GM23338 (cell line): ENCODE data around the gene RECQL5. TPM values are rescaled to one million over a fixed set of nuclear protein-coding genes. Genes with fewer than 3 reads are reported as not detected.

Experiments
- ATAC-seq: fragments of 200-7000 bp; cut with Tn5 transposase; 3 replicates; pipeline ENCODE4 v1.9.1; 2020
- DNase-seq: peaks from one replicate; pipeline ENCODE4 v3.0.0-alpha.2; 2015; ENCODE audit warnings: low spot score
- H2AFZ ChIP-seq: fragments of 200-600 bp; sonication (generic); 2 replicates; pipeline ENCODE4 v1.8.0; 2016; ENCODE audit warnings: antibody characterized with exemption, mild to moderate bottlenecking, moderate library complexity
- H3F3A ChIP-seq: fragments of 200-600 bp; sonication (generic); replicated peaks from 2 replicates; pipeline ENCODE4 v1.8.0; 2017; ENCODE audit warnings: antibody characterized with exemption, mixed run types, low read depth
- H3K27ac ChIP-seq: fragments of 200-600 bp; sonication (generic); 2 replicates; pipeline ENCODE4 v1.6.1; 2016; ENCODE audit warnings: low read depth
- H3K27me3 ChIP-seq: fragments of 200-600 bp; sonication (generic); 2 replicates; pipeline ENCODE4 v1.8.0; 2016; ENCODE audit warnings: mild to moderate bottlenecking, mixed run types, moderate library complexity; ENCODE audit not compliant: insufficient read depth
- H3K36me3 ChIP-seq: fragments of 200-600 bp; sonication (generic); 2 replicates; pipeline ENCODE4 v1.8.0; 2016; ENCODE audit warnings: mild to moderate bottlenecking; ENCODE audit not compliant: insufficient read depth
- H3K4me1 ChIP-seq: fragments of 200-600 bp; sonication (generic); 2 replicates; pipeline ENCODE4 v1.8.0; 2016; ENCODE audit warnings: mild to moderate bottlenecking, moderate library complexity; ENCODE audit not compliant: insufficient read depth
- H3K4me2 ChIP-seq: fragments of 200-600 bp; sonication (generic); 2 replicates; pipeline ENCODE4 v1.7.1; 2017; ENCODE audit warnings: mixed run types
- H3K4me3 ChIP-seq: fragments of 200-600 bp; sonication (generic); 2 replicates; pipeline ENCODE4 v1.6.1; 2016; ENCODE audit warnings: mixed run types
- H3K79me2 ChIP-seq: fragments of 200-600 bp; sonication (generic); replicated peaks from 2 replicates; pipeline ENCODE4 v1.8.0; 2017; ENCODE audit warnings: mild to moderate bottlenecking; ENCODE audit not compliant: insufficient read depth
- H3K9me2 ChIP-seq: fragments of 200-600 bp; sonication (generic); 2 replicates; pipeline ENCODE4 v1.8.0; 2017; ENCODE audit not compliant: insufficient read depth
- H4K20me1 ChIP-seq: fragments of 200-600 bp; sonication (generic); replicated peaks from 2 replicates; pipeline ENCODE4 v1.8.0; 2017; ENCODE audit warnings: mild to moderate bottlenecking; ENCODE audit not compliant: insufficient read depth
- H3K27ac Mint-ChIP-seq: 2 replicates; pipeline ENCODE4 v1.8.0; 2020; ENCODE audit warnings: inconsistent platforms, mild to moderate bottlenecking, moderate library complexity, mixed read lengths
- H3K27me3 Mint-ChIP-seq: 3 replicates; pipeline ENCODE4 v1.8.0; 2022; ENCODE audit warnings: low read depth, mild to moderate bottlenecking, moderate library complexity, mixed read lengths, inconsistent platforms; ENCODE audit not compliant: insufficient read depth, poor library complexity
- H3K36me3 Mint-ChIP-seq: 3 replicates; pipeline ENCODE4 v1.8.0; 2021; ENCODE audit warnings: low read depth, mild to moderate bottlenecking, inconsistent platforms, moderate library complexity, mixed read lengths
- H3K4me1 Mint-ChIP-seq: 3 replicates; pipeline ENCODE4 v1.8.0; 2020; ENCODE audit warnings: mild to moderate bottlenecking, inconsistent platforms, mixed read lengths
- H3K4me3 Mint-ChIP-seq: 3 replicates; pipeline ENCODE4 v1.8.0; 2021; ENCODE audit warnings: moderate library complexity, mild to moderate bottlenecking, inconsistent platforms, mixed read lengths
- H3K9me3 Mint-ChIP-seq: 3 replicates; pipeline ENCODE4 v1.8.0; 2020; ENCODE audit warnings: moderate library complexity, mild to moderate bottlenecking, inconsistent platforms, mixed read lengths
- CREB1 ChIP-seq: fragments of 250-450 bp; sonication (Bioruptor Pico); IDR thresholded peaks from 2 replicates; pipeline ENCODE4 v1.5.0; 2020; ENCODE audit warnings: low read depth, mild to moderate bottlenecking, moderate library complexity
- CTCF ChIP-seq, 2 experiments: fragments of 200-600 bp in 1 of 2; sonication (generic) in 1 of 2; conservative IDR thresholded peaks; 2 replicates each; pipeline versions ENCODE4 v1.5.1 to v1.6.1; 2016 to 2017; ENCODE audit warnings: antibody characterized with exemption in 2 of 2, low read depth in 2 of 2, mild to moderate bottlenecking in 2 of 2, moderate library complexity in 1 of 2
- ETS1 ChIP-seq: IDR thresholded peaks from 2 replicates; pipeline ENCODE4 v1.6.1; 2016; ENCODE audit warnings: antibody characterized with exemption
- EZH2 ChIP-seq: fragments of 200-600 bp; sonication (generic); IDR thresholded peaks from one replicate; pipeline ENCODE4 v1.8.0; 2017; ENCODE audit warnings: antibody characterized with exemption, mild to moderate bottlenecking, low read depth; ENCODE audit not compliant: unreplicated experiment
- EZH2phosphoT487 ChIP-seq: fragments of 200-600 bp; sonication (generic); IDR thresholded peaks from one replicate; pipeline ENCODE4 v1.8.1; 2018; ENCODE audit warnings: antibody characterized with exemption; ENCODE audit not compliant: unreplicated experiment
- JUNB ChIP-seq: IDR thresholded peaks from one replicate; pipeline ENCODE4 v1.6.1; 2016; ENCODE audit warnings: antibody characterized with exemption; ENCODE audit not compliant: unreplicated experiment
- NANOG ChIP-seq: IDR thresholded peaks from 2 replicates; pipeline ENCODE4 v1.6.1; 2016; ENCODE audit warnings: antibody characterized with exemption, borderline replicate concordance
- POLR2AphosphoS5 ChIP-seq: IDR thresholded peaks from 2 replicates; pipeline ENCODE4 v1.6.1; 2016; ENCODE audit warnings: antibody characterized with exemption, low read depth
- REST ChIP-seq: IDR thresholded peaks from one replicate; pipeline ENCODE4 v1.6.1; 2018; ENCODE audit warnings: antibody characterized with exemption; ENCODE audit not compliant: unreplicated experiment
- STAT1 ChIP-seq: IDR thresholded peaks from one replicate; pipeline ENCODE4 v1.6.1; 2016; ENCODE audit warnings: antibody characterized with exemption; ENCODE audit not compliant: unreplicated experiment
- ZNF114 ChIP-seq: fragments of 250-450 bp; sonication (Bioruptor Pico); IDR thresholded peaks from 2 replicates; pipeline ENCODE4 v1.5.0; 2020; ENCODE audit warnings: mild to moderate bottlenecking, moderate library complexity
- ZNF331 ChIP-seq: fragments of 250-450 bp; sonication (Bioruptor Pico); IDR thresholded peaks from 2 replicates; pipeline ENCODE4 v1.5.0; 2020; ENCODE audit warnings: low read depth, mild to moderate bottlenecking, moderate library complexity
- ZNF462 ChIP-seq: fragments of 250-450 bp; sonication (Bioruptor Pico); IDR thresholded peaks from 2 replicates; pipeline ENCODE4 v1.5.0; 2020; ENCODE audit warnings: mild to moderate bottlenecking, moderate library complexity
- polyA plus RNA-seq: library from polyadenylated mRNA; unstranded; fragments of >200 nt; fragmentation: Nextera tagmentation; extraction: Ambion mirVana; gene quantifications from 2 replicates; pipeline ENCODE4 v1.2.1, GENCODE V29; 2016
- total RNA-seq: library from RNA; depleted of rRNA; stranded (reverse); fragments of >200 nt; shearing (Covaris generic); gene quantifications from 2 replicates; pipeline ENCODE4 v1.2.3, GENCODE V29; 2014

The RECQL5 gene
- total and polyA plus RNA-seq, 2 experiments from 2014 or later = 20.0 to 23.3 TPM

- Histone ChIP-seq H3K4me1 (no peaks in the 10 kb centered on the region), H3F3A (no peaks in the 10 kb centered on the region), H3K36me3 (peaks cover 1% of the 10 kb centered on the region; the same call in 1 of the 2 replicates), H3K27ac (no peak overlapping the region), H3K27me3 (no peaks in the 10 kb centered on the region), H2AFZ (no peak overlapping the region), H4K20me1 (peaks cover 8% of the 10 kb centered on the region), H3K4me3 (no peak overlapping the region), H3K4me2 (no peak overlapping the region), H3K9me2 (no peaks in the 10 kb centered on the region), H3K79me2 (peaks cover 26% of the 10 kb centered on the region)
- Mint-ChIP-seq H3K27me3 (peaks cover 16% of the 10 kb centered on the region), H3K27ac (no peak overlapping the region; the same call in 1 of the 2 replicates), H3K36me3 (peaks cover 25% of the 10 kb centered on the region), H3K4me3 (no peak overlapping the region), H3K9me3 (no peaks in the 10 kb centered on the region), H3K4me1 (peaks cover 24% of the 10 kb centered on the region)
- DNase-seq (no peak), ATAC-seq (peak; percentile 54)
- TF ChIP-seq CREB1 (CRISPR knock-in tag) = no peak
- no peak for TF ChIP-seq REST
- TF ChIP-seq STAT1 = no peak
- no peak for TF ChIP-seq JUNB
- TF ChIP-seq NANOG = no peak
- no peak for TF ChIP-seq ETS1
- no peak for TF ChIP-seq EZH2phosphoT487
- no peak for TF ChIP-seq ZNF114 (CRISPR knock-in tag)
- TF ChIP-seq POLR2AphosphoS5 = no peak
- no peak for TF ChIP-seq EZH2
- TF ChIP-seq CTCF (conservative IDR thresholded peaks at IDR 0.05; ENCODE audit: low read depth in 2 of 2) = no peak
- TF ChIP-seq ZNF331 = no peak
- TF ChIP-seq ZNF462 (CRISPR knock-in tag) = no peak
Observed at GRCh38 chr17:75694536-75694935, 27.6 kb upstream of the RECQL5 start.
